ENCODE measurements around the gene BLOC1S5.

Gene BLOC1S5

GRCh38 chr6:8063761-8064637 is at the start of gene BLOC1S5:
BLOC1S5 (minus strand) TSS chr6:8064389; CDS start chr6:8064376, 13 bp downstream.
- Mint-ChIP-seq H3K4me1 (ENCODE audit: low read depth) (peaks cover 27% of the 10 kb centered on the region), H3K4me3 (peak within 1 kb of the TSS; percentile 94), H3K27me3 (ENCODE audit: low read depth) (no peaks in the 10 kb centered on the region), H3K9me3 (no peaks in the 10 kb centered on the region), H3K36me3 (ENCODE audit: low read depth) (peaks cover 12% of the 10 kb centered on the region), H3K27ac (peak within 1 kb of the TSS; percentile 95)

GRCh38 chr6:8113131-8113654 is 49.0 kb upstream of the BLOC1S5 start:
- peaks cover 13% of the 10 kb centered on the region for H3K27me3 Mint-ChIP-seq (ENCODE audit: low read depth)
- no peak overlapping the region for H3K27ac Mint-ChIP-seq
- no peaks in the 10 kb centered on the region for H3K36me3 Mint-ChIP-seq (ENCODE audit: low read depth)
- H3K4me3 Mint-ChIP-seq = no peak overlapping the region
- no peaks in the 10 kb centered on the region for H3K4me1 Mint-ChIP-seq (ENCODE audit: low read depth)
- no peaks in the 10 kb centered on the region for H3K9me3 Mint-ChIP-seq

GRCh38 chr6:8110725-8111124 is 46.5 kb upstream of the BLOC1S5 start:
- peaks cover 1% of the 10 kb centered on the region for H3K4me1 Mint-ChIP-seq (ENCODE audit: low read depth)
- H3K4me3 Mint-ChIP-seq = no peak overlapping the region
- H3K27me3 Mint-ChIP-seq (ENCODE audit: low read depth) = peaks cover 27% of the 10 kb centered on the region

GRCh38 chr6:8110117-8110721 is 46.0 kb upstream of the BLOC1S5 start:
- Mint-ChIP-seq H3K4me1 (ENCODE audit: low read depth) (peaks cover 1% of the 10 kb centered on the region), H3K9me3 (peaks cover 3% of the 10 kb centered on the region), H3K4me3 (no peak overlapping the region), H3K27me3 (ENCODE audit: low read depth) (peaks cover 27% of the 10 kb centered on the region), H3K27ac (no peak overlapping the region), H3K36me3 (ENCODE audit: low read depth) (peaks cover 2% of the 10 kb centered on the region)

More at GRCh38 chr6:8110725-8111124, 46.5 kb upstream of the BLOC1S5 start:
- Mint-ChIP-seq H3K9me3 (peaks cover 3% of the 10 kb centered on the region), H3K36me3 (ENCODE audit: low read depth) (peaks cover 2% of the 10 kb centered on the region), H3K27ac (no peak overlapping the region)

GRCh38 chr6:8108759-8109539 is 44.8 kb upstream of the BLOC1S5 start:
- peaks cover 1% of the 10 kb centered on the region for H3K4me1 Mint-ChIP-seq (ENCODE audit: low read depth)
- no peak overlapping the region for H3K27ac Mint-ChIP-seq
- no peak overlapping the region for H3K4me3 Mint-ChIP-seq
- H3K36me3 Mint-ChIP-seq (ENCODE audit: low read depth) = peaks cover 2% of the 10 kb centered on the region
- peaks cover 29% of the 10 kb centered on the region for H3K27me3 Mint-ChIP-seq (ENCODE audit: low read depth)
- peaks cover 3% of the 10 kb centered on the region for H3K9me3 Mint-ChIP-seq

- H3K4me1 Mint-ChIP-seq (ENCODE audit: low read depth) = peaks cover 1% of the 10 kb centered on the region
- H3K36me3 Mint-ChIP-seq (ENCODE audit: low read depth) = peaks cover 2% of the 10 kb centered on the region
- peaks cover 3% of the 10 kb centered on the region for H3K9me3 Mint-ChIP-seq
- no peak overlapping the region for H3K4me3 Mint-ChIP-seq
- H3K27ac Mint-ChIP-seq = no peak overlapping the region
- peaks cover 30% of the 10 kb centered on the region for H3K27me3 Mint-ChIP-seq (ENCODE audit: low read depth)
These were observed 44.0 kb upstream of the BLOC1S5 start for GRCh38 chr6:8108031-8108660.

- H3K36me3 Mint-ChIP-seq (ENCODE audit: low read depth) = peaks cover 7% of the 10 kb centered on the region
- H3K4me3 Mint-ChIP-seq = no peak overlapping the region
- no peak overlapping the region for H3K27ac Mint-ChIP-seq
- peaks cover 24% of the 10 kb centered on the region for H3K27me3 Mint-ChIP-seq (ENCODE audit: low read depth)
- peaks cover 3% of the 10 kb centered on the region for H3K9me3 Mint-ChIP-seq
- peaks cover 14% of the 10 kb centered on the region for H3K4me1 Mint-ChIP-seq (ENCODE audit: low read depth)
These were observed 41.6 kb upstream of the BLOC1S5 start for GRCh38 chr6:8105791-8106190.

GRCh38 chr6:8103726-8104125 is 39.5 kb upstream of the BLOC1S5 start:
- Mint-ChIP-seq H3K27me3 (ENCODE audit: low read depth) (peaks cover 24% of the 10 kb centered on the region), H3K9me3 (peaks cover 3% of the 10 kb centered on the region), H3K36me3 (ENCODE audit: low read depth) (peaks cover 12% of the 10 kb centered on the region), H3K4me3 (no peak overlapping the region), H3K4me1 (ENCODE audit: low read depth) (peaks cover 26% of the 10 kb centered on the region), H3K27ac (no peak overlapping the region)

- H3K9me3 Mint-ChIP-seq = peaks cover 3% of the 10 kb centered on the region
- peaks cover 20% of the 10 kb centered on the region for H3K27me3 Mint-ChIP-seq (ENCODE audit: low read depth)
- H3K36me3 Mint-ChIP-seq (ENCODE audit: low read depth) = peaks cover 15% of the 10 kb centered on the region
- peaks cover 28% of the 10 kb centered on the region for H3K4me1 Mint-ChIP-seq (ENCODE audit: low read depth)
- H3K27ac Mint-ChIP-seq = peak within 1 kb of the TSS; percentile 99
- H3K4me3 Mint-ChIP-seq = peak within 1 kb of the TSS; percentile 99
These were observed 38.2 kb upstream of the BLOC1S5 start, which contains the start of gene EEF1E1 for GRCh38 chr6:8102122-8102958. EEF1E1 (minus strand) TSS chr6:8102548; CDS start chr6:8102521, 27 bp downstream.

GRCh38 chr6:8100159-8100854 is 36.1 kb upstream of the BLOC1S5 start:
- H3K4me1 Mint-ChIP-seq (ENCODE audit: low read depth) = peaks cover 27% of the 10 kb centered on the region
- peak overlapping the region; percentile 21 for H3K4me3 Mint-ChIP-seq
- H3K27ac Mint-ChIP-seq = peak overlapping the region; percentile 37
- H3K9me3 Mint-ChIP-seq = no peaks in the 10 kb centered on the region
- H3K36me3 Mint-ChIP-seq (ENCODE audit: low read depth) = peaks cover 18% of the 10 kb centered on the region
- peaks cover 8% of the 10 kb centered on the region for H3K27me3 Mint-ChIP-seq (ENCODE audit: low read depth)

GRCh38 chr6:8090650-8091049 is 26.5 kb upstream of the BLOC1S5 start:
- Mint-ChIP-seq H3K36me3 (ENCODE audit: low read depth) (peaks cover 55% of the 10 kb centered on the region), H3K9me3 (peaks cover 25% of the 10 kb centered on the region), H3K4me3 (no peak overlapping the region), H3K27ac (no peak overlapping the region), H3K27me3 (ENCODE audit: low read depth) (no peaks in the 10 kb centered on the region), H3K4me1 (ENCODE audit: low read depth) (peaks cover 5% of the 10 kb centered on the region)

- H3K9me3 Mint-ChIP-seq = peaks cover 25% of the 10 kb centered on the region
- no peaks in the 10 kb centered on the region for H3K27me3 Mint-ChIP-seq (ENCODE audit: low read depth)
- no peak overlapping the region for H3K4me3 Mint-ChIP-seq
- peaks cover 5% of the 10 kb centered on the region for H3K4me1 Mint-ChIP-seq (ENCODE audit: low read depth)
- peaks cover 48% of the 10 kb centered on the region for H3K36me3 Mint-ChIP-seq (ENCODE audit: low read depth)
- H3K27ac Mint-ChIP-seq = no peak overlapping the region
These were observed 24.7 kb upstream of the BLOC1S5 start for GRCh38 chr6:8088886-8089285.
